MM.1S (cell line): ENCODE measurements around the gene AK8.

Experiments used
- DNase-seq: peaks from one replicate; pipeline ENCODE4 v3.0.0-alpha.2; 2015
- H2AFZ ChIP-seq: fragments of 300-600 bp; sonication (generic); 2 replicates; pipeline ENCODE4 v1.6.0; 2016; ENCODE audit warnings: antibody characterized with exemption, low read length
- H3F3A ChIP-seq: fragments of 300-600 bp; sonication (generic); 2 replicates; pipeline ENCODE4 v1.6.1; 2016; ENCODE audit warnings: mild to moderate bottlenecking, antibody characterized with exemption, low read length, moderate library complexity, mixed read lengths; ENCODE audit not compliant: insufficient read depth
- H3K27ac ChIP-seq: fragments of 300-600 bp; sonication (generic); 2 replicates; pipeline ENCODE4 v1.5.1; 2016; ENCODE audit warnings: mild to moderate bottlenecking, low read length
- H3K27me3 ChIP-seq: fragments of 300-600 bp; sonication (generic); replicated peaks from 2 replicates; pipeline ENCODE4 v1.6.0; 2016; ENCODE audit warnings: low read length; ENCODE audit not compliant: insufficient read depth
- H3K36me3 ChIP-seq: fragments of 300-600 bp; sonication (generic); replicated peaks from 2 replicates; pipeline ENCODE4 v1.6.1; 2016; ENCODE audit warnings: mild to moderate bottlenecking, low read length, mixed read lengths; ENCODE audit not compliant: insufficient read depth
- H3K4me1 ChIP-seq: fragments of 300-600 bp; sonication (generic); 2 replicates; pipeline ENCODE4 v1.6.1; 2016; ENCODE audit warnings: low read length, mixed read lengths
- H3K4me2 ChIP-seq: fragments of 300-600 bp; sonication (generic); 2 replicates; pipeline ENCODE4 v1.6.0; 2016; ENCODE audit warnings: low read depth, low read length
- H3K4me3 ChIP-seq: fragments of 300-600 bp; sonication (generic); 2 replicates; pipeline ENCODE4 v1.5.1; 2016; ENCODE audit warnings: low read length, mixed read lengths
- H3K79me2 ChIP-seq: fragments of 300-600 bp; sonication (generic); 2 replicates; pipeline ENCODE4 v1.6.1; 2016; ENCODE audit warnings: mixed run types, low read length, mixed read lengths
- H3K9ac ChIP-seq: fragments of 300-600 bp; sonication (generic); 2 replicates; pipeline ENCODE4 v1.6.1; 2016; ENCODE audit warnings: low read length, mixed read lengths
- H3K9me2 ChIP-seq: fragments of 300-600 bp; sonication (generic); replicated peaks from 2 replicates; pipeline ENCODE4 v1.6.1; 2016; ENCODE audit warnings: mild to moderate bottlenecking, low read length, mixed read lengths; ENCODE audit not compliant: insufficient read depth
- H3K9me3 ChIP-seq: fragments of 300-600 bp; sonication (generic); replicated peaks from 2 replicates; pipeline ENCODE4 v1.6.1; 2016; ENCODE audit warnings: mild to moderate bottlenecking, low read length, mixed read lengths; ENCODE audit not compliant: insufficient read depth
- H4K20me1 ChIP-seq: fragments of 300-600 bp; sonication (generic); 2 replicates; pipeline ENCODE4 v1.6.1; 2016; ENCODE audit warnings: mild to moderate bottlenecking, low read length, moderate library complexity, mixed read lengths; ENCODE audit not compliant: insufficient read depth
- EZH2 ChIP-seq: fragments of 300-600 bp; sonication (generic); optimal IDR thresholded peaks from 2 replicates; pipeline ENCODE3; 2017; ENCODE audit warnings: low read depth, mild to moderate bottlenecking, antibody characterized with exemption, low read length, mixed read lengths
- EZH2phosphoT487 ChIP-seq: fragments of 300-600 bp; sonication (generic); IDR thresholded peaks from 2 replicates; pipeline ENCODE4 v1.6.1; 2018; ENCODE audit warnings: antibody characterized with exemption, low read length
- TF ChIP-seq, protein P1 (sequence below): fragments of 300-600 bp; sonication (generic); IDR thresholded peaks from 2 replicates; pipeline ENCODE4 v1.5.1; 2016; ENCODE audit warnings: antibody characterized with exemption, low read length, mixed read lengths

The AK8 gene

DNA sequence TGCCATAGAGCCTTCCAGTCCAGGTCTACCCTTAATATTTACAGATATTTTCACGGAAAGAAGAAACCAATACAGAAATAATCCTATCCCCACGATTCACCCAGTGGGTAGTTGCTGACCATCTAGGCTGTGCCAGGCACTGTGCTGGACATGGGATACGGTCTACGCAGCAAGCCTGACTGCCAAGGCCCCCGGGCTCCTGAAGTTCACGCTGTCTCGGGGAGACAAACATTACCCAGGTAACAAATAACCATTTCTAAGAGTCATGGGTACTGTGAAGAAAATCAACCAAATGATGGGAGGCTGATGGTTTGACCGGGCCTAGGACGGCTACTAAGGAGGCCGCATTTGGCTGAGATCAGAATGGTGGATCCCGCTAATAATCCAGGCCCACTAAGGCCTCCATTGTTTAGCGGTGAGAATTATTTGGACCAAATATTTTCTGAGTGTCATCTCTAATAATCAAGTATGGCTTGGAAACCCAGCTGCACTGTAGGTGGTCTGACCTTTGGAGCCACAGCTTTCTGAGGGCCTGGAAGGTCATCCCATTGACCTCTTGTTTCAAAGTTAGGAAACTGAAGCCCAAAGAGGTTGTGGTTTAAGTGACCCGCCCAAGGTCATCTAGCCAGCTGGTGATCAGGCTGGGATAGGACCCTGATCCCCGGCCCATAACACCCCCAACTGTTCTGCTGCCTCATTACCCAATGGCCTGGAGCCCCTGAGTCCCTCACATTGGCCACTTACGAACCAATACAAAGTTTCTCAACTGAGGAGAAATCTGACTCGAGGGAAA, 82.4 kb downstream of the AK8 start:
- TF ChIP-seq EZH2phosphoT487 (no peak), EZH2 (no peak)
- TF ChIP-seq, protein P1, sequence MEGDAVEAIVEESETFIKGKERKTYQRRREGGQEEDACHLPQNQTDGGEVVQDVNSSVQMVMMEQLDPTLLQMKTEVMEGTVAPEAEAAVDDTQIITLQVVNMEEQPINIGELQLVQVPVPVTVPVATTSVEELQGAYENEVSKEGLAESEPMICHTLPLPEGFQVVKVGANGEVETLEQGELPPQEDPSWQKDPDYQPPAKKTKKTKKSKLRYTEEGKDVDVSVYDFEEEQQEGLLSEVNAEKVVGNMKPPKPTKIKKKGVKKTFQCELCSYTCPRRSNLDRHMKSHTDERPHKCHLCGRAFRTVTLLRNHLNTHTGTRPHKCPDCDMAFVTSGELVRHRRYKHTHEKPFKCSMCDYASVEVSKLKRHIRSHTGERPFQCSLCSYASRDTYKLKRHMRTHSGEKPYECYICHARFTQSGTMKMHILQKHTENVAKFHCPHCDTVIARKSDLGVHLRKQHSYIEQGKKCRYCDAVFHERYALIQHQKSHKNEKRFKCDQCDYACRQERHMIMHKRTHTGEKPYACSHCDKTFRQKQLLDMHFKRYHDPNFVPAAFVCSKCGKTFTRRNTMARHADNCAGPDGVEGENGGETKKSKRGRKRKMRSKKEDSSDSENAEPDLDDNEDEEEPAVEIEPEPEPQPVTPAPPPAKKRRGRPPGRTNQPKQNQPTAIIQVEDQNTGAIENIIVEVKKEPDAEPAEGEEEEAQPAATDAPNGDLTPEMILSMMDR, result no peak
- no peak overlapping the region for H2AFZ ChIP-seq
- H3K79me2 ChIP-seq, result no peaks in the 10 kb centered on the region
- H3K9me2 ChIP-seq, result no peaks in the 10 kb centered on the region
- no peak overlapping the region for H3K9ac ChIP-seq
- H3F3A ChIP-seq, result no peaks in the 10 kb centered on the region
- no peaks in the 10 kb centered on the region for H4K20me1 ChIP-seq
- no peak for DNase-seq
- H3K36me3 ChIP-seq, result no peaks in the 10 kb centered on the region
- no peak overlapping the region for H3K4me2 ChIP-seq
- no peaks in the 10 kb centered on the region for H3K4me1 ChIP-seq
- H3K9me3 ChIP-seq, result no peaks in the 10 kb centered on the region
- no peak overlapping the region for H3K27ac ChIP-seq
- H3K4me3 ChIP-seq, result no peak overlapping the region
- peaks cover 89% of the 10 kb centered on the region for H3K27me3 ChIP-seq

DNA sequence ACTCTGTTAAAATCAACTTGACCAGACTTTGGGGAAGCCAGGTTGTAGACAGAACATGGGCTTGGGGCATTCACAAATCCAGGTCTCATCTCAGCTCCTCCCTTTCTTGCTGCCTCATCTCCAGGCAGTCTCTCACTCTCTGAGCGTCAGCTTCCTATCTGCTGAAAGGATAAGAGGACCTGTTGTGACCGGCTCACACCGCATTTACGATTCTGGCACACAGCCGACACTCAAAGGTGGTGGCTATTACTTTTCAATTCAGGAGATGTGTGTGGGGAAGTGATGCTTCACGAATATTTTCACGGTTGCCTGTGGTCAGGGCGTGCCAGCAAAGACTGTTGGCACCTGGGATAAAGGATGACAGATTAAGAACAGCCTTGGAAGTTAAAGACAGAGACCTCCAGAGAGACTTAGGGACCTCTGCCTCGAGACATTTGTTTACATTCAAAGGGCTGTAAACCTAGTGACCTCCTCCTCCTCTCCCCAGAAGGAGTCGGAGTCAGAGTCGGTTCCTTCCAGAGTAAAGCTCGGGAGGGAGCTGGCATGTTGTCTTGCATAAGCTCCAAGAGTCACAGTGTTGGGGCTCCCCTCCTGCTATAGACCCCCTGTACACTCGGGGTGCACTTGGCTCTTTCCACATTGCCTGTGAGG, 83.2 kb downstream of the AK8 start:
- Histone ChIP-seq H4K20me1 (no peaks in the 10 kb centered on the region), H3K9me3 (no peaks in the 10 kb centered on the region), H3K79me2 (no peaks in the 10 kb centered on the region), H3K4me1 (no peaks in the 10 kb centered on the region), H3F3A (no peaks in the 10 kb centered on the region), H3K36me3 (no peaks in the 10 kb centered on the region), H2AFZ (no peak overlapping the region), H3K4me3 (no peak overlapping the region), H3K9me2 (no peaks in the 10 kb centered on the region), H3K27ac (no peak overlapping the region), H3K4me2 (no peak overlapping the region), H3K9ac (no peak overlapping the region), H3K27me3 (peaks cover 88% of the 10 kb centered on the region)
- DNase-seq, result no peak
- no peak for TF ChIP-seq EZH2phosphoT487
- TF ChIP-seq, protein P1, result no peak
- TF ChIP-seq EZH2, result no peak

DNA sequence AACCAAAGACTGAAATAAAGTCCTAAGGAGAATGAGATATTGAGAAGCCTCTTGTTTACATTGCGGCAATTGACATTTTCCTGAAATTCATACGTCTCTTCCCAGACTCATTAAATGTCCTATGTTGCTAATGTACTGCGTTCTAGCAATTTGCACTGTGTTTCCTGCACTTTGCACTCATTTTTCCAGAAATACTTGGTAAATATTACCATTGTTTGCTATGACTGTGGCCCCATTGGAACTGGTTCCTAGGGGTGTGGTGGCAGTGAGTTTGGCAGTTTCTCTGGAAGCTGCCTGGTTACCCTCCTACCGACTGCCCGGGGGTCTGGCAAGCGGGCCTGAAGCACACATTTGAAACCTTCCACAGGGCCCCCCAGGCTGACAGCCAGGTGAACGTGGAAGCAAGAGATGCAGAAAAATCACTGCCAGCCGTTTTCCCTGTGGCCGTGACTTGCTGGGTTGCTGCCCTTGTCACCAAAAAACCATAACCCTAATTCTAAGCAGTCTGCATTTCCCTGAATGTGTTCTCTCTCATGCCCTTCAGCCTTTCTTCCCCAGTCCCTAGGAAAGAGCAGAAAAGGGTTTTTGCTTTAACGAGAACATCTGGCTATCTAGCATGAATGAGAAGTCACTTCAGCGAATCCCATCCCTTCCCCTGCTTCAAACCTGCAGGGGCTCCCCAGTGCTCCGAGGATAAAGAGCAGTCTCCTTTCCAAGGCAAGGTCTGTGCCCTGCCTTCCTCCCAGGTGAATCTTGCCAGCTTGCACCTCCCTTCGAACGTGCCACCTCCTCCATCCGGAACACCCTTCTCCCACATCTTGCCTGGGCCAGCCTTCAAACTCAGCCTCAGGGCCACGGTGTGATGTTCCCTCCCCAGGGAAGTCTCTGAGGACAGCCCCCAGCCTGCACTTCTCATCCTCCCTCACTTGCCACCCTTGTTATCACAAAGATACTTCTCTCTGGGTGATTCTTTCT, 84.2 kb downstream of the AK8 start:
- no peaks in the 10 kb centered on the region for H3K9me2 ChIP-seq
- no peak overlapping the region for H2AFZ ChIP-seq
- H3K9ac ChIP-seq, result no peak overlapping the region
- no peak overlapping the region for H3K27ac ChIP-seq
- H3K36me3 ChIP-seq, result no peaks in the 10 kb centered on the region
- TF ChIP-seq EZH2phosphoT487 (no peak), EZH2 (no peak)
- TF ChIP-seq, protein P1, result no peak
- DNase-seq, result no peak
- H3K4me1 ChIP-seq, result no peaks in the 10 kb centered on the region
- H3K4me2 ChIP-seq, result no peak overlapping the region
- H4K20me1 ChIP-seq, result no peaks in the 10 kb centered on the region
- H3K9me3 ChIP-seq, result no peaks in the 10 kb centered on the region
- no peaks in the 10 kb centered on the region for H3K79me2 ChIP-seq
- H3F3A ChIP-seq, result no peaks in the 10 kb centered on the region
- peaks cover 86% of the 10 kb centered on the region for H3K27me3 ChIP-seq
- H3K4me3 ChIP-seq, result no peak overlapping the region
